Endothelial cell of umbilical vein (primary cell): ENCODE results near the gene TOR1A. TPM values are rescaled to one million over a fixed set of nuclear protein-coding genes. Genes with fewer than 3 reads are reported as not detected.

Experiments used
- BruUV-seq: library from RNA; stranded (reverse); fragments of 400-500 nt; replicated peaks from 2 replicates; lab custom pipeline; 2021; lab: Mats Ljungman, UMichigan
- CTCF ChIA-PET: fragments of 300-600, 350-600 bp; sonication (Branson Sonifier 250); formaldehyde crosslinking; loops from one replicate; lab custom pipeline; 2021; ENCODE audit warnings: antibody characterized with exemption, inconsistent platforms; lab: Charles Lee
- POLR2A ChIA-PET: fragments of 300-600, 350-600 bp; sonication (Branson Sonifier 250); formaldehyde crosslinking; loops from one replicate; lab custom pipeline; 2021; ENCODE audit warnings: antibody characterized with exemption, inconsistent platforms; lab: Charles Lee
- DNase-seq: peaks from one replicate; pipeline ENCODE4 v3.0.0-alpha.2; 2011; ENCODE audit warnings: low read depth, low spot score
- FAIRE-seq: peaks from 2 replicates; lab custom pipeline; 2011; peaks lifted over from hg19 to GRCh38; lab: Jason Lieb, UNC
- H2AFZ ChIP-seq: 2 replicates; pipeline ENCODE4 v1.6.0; 2012; ENCODE audit warnings: low read depth, low read length, control low read depth, inconsistent platforms
- H3K27ac ChIP-seq: 2 replicates; pipeline ENCODE4 v1.5.1; 2011; ENCODE audit warnings: low read depth, mild to moderate bottlenecking, control low read depth, low read length, moderate library complexity; ENCODE audit not compliant: insufficient read depth
- H3K27me3 ChIP-seq, 2 experiments: 2 replicates each; pipeline versions ENCODE4 v1.6.0 to v1.6.1; 2011; ENCODE audit warnings: low read length in 2 of 2, mixed read lengths in 1 of 2; ENCODE audit not compliant: control insufficient read depth in 2 of 2, insufficient read depth in 2 of 2
- H3K36me3 ChIP-seq, 2 experiments: 2 replicates in 1 of 2; 3 replicates in 1 of 2; pipeline ENCODE4 v1.5.1; 2011; ENCODE audit warnings: low read length in 2 of 2, mild to moderate bottlenecking in 1 of 2, moderate library complexity in 1 of 2; ENCODE audit not compliant: control insufficient read depth in 2 of 2, insufficient read depth in 2 of 2; ENCODE audit errors: extremely low read depth in 1 of 2
- H3K4me1 ChIP-seq: 3 replicates; pipeline ENCODE4 v1.5.1; 2011; ENCODE audit warnings: mild to moderate bottlenecking, low read length; ENCODE audit not compliant: control insufficient read depth, insufficient read depth; ENCODE audit errors: extremely low read depth
- H3K4me2 ChIP-seq: 2 replicates; pipeline ENCODE4 v1.6.1; 2011; ENCODE audit warnings: low read length, control low read depth, mixed read lengths; ENCODE audit not compliant: insufficient read depth
- H3K4me3 ChIP-seq, 3 experiments: fragments of 200-600 bp in 1 of 3; sonication (generic), shearing (Covaris generic) in 1 of 3; replicated peaks in 1 of 3; 2 replicates each; pipeline ENCODE4 v1.5.1; 2011 to 2016; ENCODE audit warnings: control low read depth in 3 of 3, low read length in 3 of 3, mild to moderate bottlenecking in 2 of 3, inconsistent platforms in 1 of 3, low read depth in 1 of 3, moderate library complexity in 1 of 3; ENCODE audit not compliant: insufficient read depth in 1 of 3
- H3K79me2 ChIP-seq: 2 replicates; pipeline ENCODE4 v1.6.0; 2012; ENCODE audit warnings: low read length, inconsistent platforms; ENCODE audit not compliant: control insufficient read depth, insufficient read depth
- H3K9ac ChIP-seq: replicated peaks from 2 replicates; pipeline ENCODE3; 2011; ENCODE audit warnings: low read length, control low read depth; ENCODE audit not compliant: insufficient read depth; ENCODE audit errors: extremely low read depth
- H3K9me1 ChIP-seq: replicated peaks from 3 replicates; pipeline ENCODE4 v1.6.0; 2011; ENCODE audit warnings: mild to moderate bottlenecking, low read length; ENCODE audit not compliant: control insufficient read depth, insufficient read depth; ENCODE audit errors: extremely low read depth
- H3K9me3 ChIP-seq: replicated peaks from 2 replicates; pipeline ENCODE4 v1.5.1; 2012; ENCODE audit warnings: low read length, inconsistent platforms; ENCODE audit not compliant: control insufficient read depth, insufficient read depth
- H4K20me1 ChIP-seq: replicated peaks from 2 replicates; pipeline ENCODE3; 2011; ENCODE audit warnings: mild to moderate bottlenecking, low read length; ENCODE audit not compliant: control insufficient read depth, insufficient read depth; ENCODE audit errors: extremely low read depth
- EZH2 ChIP-seq: IDR thresholded peaks from 2 replicates; pipeline ENCODE4 v1.6.1; 2012; ENCODE audit warnings: borderline replicate concordance, low read depth, mild to moderate bottlenecking, moderate library complexity, low read length, inconsistent platforms; ENCODE audit not compliant: severe bottlenecking
- FOS ChIP-seq: IDR thresholded peaks from 2 replicates; pipeline ENCODE4 v1.6.1; 2011; ENCODE audit warnings: mild to moderate bottlenecking, low read length, moderate library complexity, borderline replicate concordance; ENCODE audit not compliant: insufficient read depth
- GATA2 ChIP-seq: IDR thresholded peaks from 2 replicates; pipeline ENCODE4 v1.7.0; 2011; ENCODE audit warnings: low read depth, mild to moderate bottlenecking, moderate library complexity, mixed read lengths, low read length; ENCODE audit not compliant: insufficient read length, insufficient read depth
- JUN ChIP-seq: IDR thresholded peaks from 2 replicates; pipeline ENCODE4 v1.6.1; 2011; ENCODE audit warnings: borderline replicate concordance, low read depth; ENCODE audit not compliant: insufficient read length, insufficient read depth
- MYC ChIP-seq: IDR thresholded peaks from one replicate; pipeline ENCODE4 v1.6.1; 2011; ENCODE audit warnings: mild to moderate bottlenecking, low read depth, low read length
- POLR2A ChIP-seq: IDR thresholded peaks from 2 replicates; pipeline ENCODE4 v1.6.1; 2012; ENCODE audit warnings: low read depth, mild to moderate bottlenecking, control low read depth, low read length
- POLR2AphosphoS5 ChIP-seq: IDR thresholded peaks from 2 replicates; pipeline ENCODE4 v1.6.1; 2012; ENCODE audit warnings: low read depth, mild to moderate bottlenecking, control low read depth, low read length, moderate library complexity; ENCODE audit not compliant: insufficient read depth
- dilution Hi-C: fragments of 300-500 bp; cut with MboI; formaldehyde crosslinking; loops from one replicate; pipeline ENCODE4 v1.15.0; 2019; ENCODE audit warnings: low sequenced_read_pairs; ENCODE audit not compliant: extremely low pct_ligation_motif_present
- intact Hi-C: fragments of 100-400 bp; cut with micrococcal nuclease; formaldehyde crosslinking; loops from one replicate; pipeline ENCODE4 v1.10.0; 2022
- polyA plus RNA-seq, 4 experiments: library from polyadenylated mRNA; depleted of rRNA in 3 of 4; stranded (reverse) in 3 of 4; unstranded in 1 of 4; fragments of >200 nt; gene quantifications; 2 replicates each; pipeline versions ENCODE4 v1.2.1 to v1.2.3, GENCODE V29; 2011 to 2012; ENCODE audit warnings: missing spikeins in 1 of 4
- total RNA-seq: library from RNA; stranded (reverse); gene quantifications from 2 replicates; pipeline ENCODE4 v1.2.3, GENCODE V29; 2021
- TF ChIP-seq, protein P1 (sequence below): IDR thresholded peaks from 2 replicates; pipeline ENCODE4 v1.6.1; 2011; ENCODE audit not compliant: insufficient read depth, insufficient read length
- TF ChIP-seq, protein P2 (sequence below), 2 donors: IDR thresholded peaks; 1 replicate in 1 of 2; 2 replicates in 1 of 2; pipeline ENCODE4 v1.5.1; 2011; ENCODE audit warnings: low read length in 2 of 2, mild to moderate bottlenecking in 2 of 2, moderate library complexity in 2 of 2, control low read depth in 1 of 2, inconsistent platforms in 1 of 2, low read depth in 1 of 2; ENCODE audit not compliant: insufficient read depth in 1 of 2; ENCODE audit errors: extremely low read depth in 1 of 2

The TOR1A gene
- total and polyA plus RNA-seq, 2 donors (not counting 3 experiments of a cell fraction or from before 2014, with no cell fraction given): 57.8 to 89.8 TPM

DNA sequence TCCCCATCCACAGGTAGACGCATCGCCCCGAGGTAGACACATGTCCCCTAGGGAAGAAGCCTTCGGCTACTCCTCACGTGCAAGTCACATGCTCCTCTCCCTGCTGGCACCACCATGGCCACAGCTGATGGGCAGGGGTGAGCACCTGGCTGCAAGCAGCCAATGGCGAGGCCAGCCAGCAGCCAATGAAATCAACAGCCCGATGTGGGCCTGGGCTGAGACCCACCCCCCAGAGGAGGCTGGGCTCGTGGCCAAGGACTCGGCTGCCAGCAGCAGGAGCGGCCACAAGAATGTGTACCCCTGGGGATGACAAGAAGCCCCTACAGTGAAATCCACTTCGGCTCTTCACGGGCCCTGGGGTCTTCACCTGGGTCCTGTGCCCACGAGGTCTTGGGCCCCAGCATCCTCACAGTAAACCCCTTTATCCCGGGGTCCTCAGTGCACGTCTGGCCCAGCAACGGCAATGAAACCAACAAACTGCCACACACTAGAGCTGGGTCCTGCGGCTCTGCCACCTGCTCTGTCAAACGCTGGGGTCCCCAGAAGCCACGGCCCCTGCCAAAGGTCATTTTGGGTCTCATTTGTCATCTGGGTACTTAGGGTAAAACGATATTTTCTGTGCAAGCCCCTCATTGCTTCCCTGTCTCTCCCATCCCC lies 49.0 kb downstream of the TOR1A start:
- H2AFZ ChIP-seq: no peak overlapping the region
- TF ChIP-seq, protein P1, sequence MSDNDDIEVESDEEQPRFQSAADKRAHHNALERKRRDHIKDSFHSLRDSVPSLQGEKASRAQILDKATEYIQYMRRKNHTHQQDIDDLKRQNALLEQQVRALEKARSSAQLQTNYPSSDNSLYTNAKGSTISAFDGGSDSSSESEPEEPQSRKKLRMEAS: no peak
- TF ChIP-seq, protein P2, sequence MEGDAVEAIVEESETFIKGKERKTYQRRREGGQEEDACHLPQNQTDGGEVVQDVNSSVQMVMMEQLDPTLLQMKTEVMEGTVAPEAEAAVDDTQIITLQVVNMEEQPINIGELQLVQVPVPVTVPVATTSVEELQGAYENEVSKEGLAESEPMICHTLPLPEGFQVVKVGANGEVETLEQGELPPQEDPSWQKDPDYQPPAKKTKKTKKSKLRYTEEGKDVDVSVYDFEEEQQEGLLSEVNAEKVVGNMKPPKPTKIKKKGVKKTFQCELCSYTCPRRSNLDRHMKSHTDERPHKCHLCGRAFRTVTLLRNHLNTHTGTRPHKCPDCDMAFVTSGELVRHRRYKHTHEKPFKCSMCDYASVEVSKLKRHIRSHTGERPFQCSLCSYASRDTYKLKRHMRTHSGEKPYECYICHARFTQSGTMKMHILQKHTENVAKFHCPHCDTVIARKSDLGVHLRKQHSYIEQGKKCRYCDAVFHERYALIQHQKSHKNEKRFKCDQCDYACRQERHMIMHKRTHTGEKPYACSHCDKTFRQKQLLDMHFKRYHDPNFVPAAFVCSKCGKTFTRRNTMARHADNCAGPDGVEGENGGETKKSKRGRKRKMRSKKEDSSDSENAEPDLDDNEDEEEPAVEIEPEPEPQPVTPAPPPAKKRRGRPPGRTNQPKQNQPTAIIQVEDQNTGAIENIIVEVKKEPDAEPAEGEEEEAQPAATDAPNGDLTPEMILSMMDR (IDR thresholded peaks at IDR 0.05; ENCODE audit: extremely low read depth in 1 of 2, insufficient read depth in 1 of 2, low read depth in 1 of 2, low read length in 2 of 2): no peak
- no peak for TF ChIP-seq FOS
- no peak for TF ChIP-seq JUN
- TF ChIP-seq MYC: no peak
- no peak for TF ChIP-seq POLR2AphosphoS5
- TF ChIP-seq GATA2: no peak
- TF ChIP-seq POLR2A: no peak
- TF ChIP-seq EZH2: no peak
- no peaks in the 10 kb centered on the region for H3K9me1 ChIP-seq
- CTCF ChIA-PET: interaction anchor here (1.3 kb wide), 1 partner anchor 37 kb away, joined by 9 read pairs; no protein-coding TSS in a partner anchor
- no peaks in the 10 kb centered on the region for H3K9me3 ChIP-seq
- peaks cover 0 to 2% of the 10 kb centered on the region in 2 experiments for H3K27me3 ChIP-seq
- DNase-seq: no peak
- no peak overlapping the region for H3K9ac ChIP-seq
- no peaks in the 10 kb centered on the region for H3K79me2 ChIP-seq
- H4K20me1 ChIP-seq: no peaks in the 10 kb centered on the region
- POLR2A ChIA-PET: no interaction called here
- no peaks in the 10 kb centered on the region for H3K36me3 ChIP-seq
- intact Hi-C loops (no loop called here), dilution Hi-C loops (loop anchor here (5.0 kb wide), 1 partner anchor 48 kb away; no protein-coding TSS in a partner anchor)
- H3K4me2 ChIP-seq: no peak overlapping the region
- H3K4me3 ChIP-seq: no peak overlapping the region
- peaks cover 4% of the 10 kb centered on the region for H3K4me1 ChIP-seq
- no TSS peak for BruUV-seq
- FAIRE-seq: no peak
- no peak overlapping the region for H3K27ac ChIP-seq
